Left ventricle myocardium inferior (tissue), 1 donor: Measurements from ENCODE around the gene LYPD3. TPM values are rescaled to one million over a fixed set of nuclear protein-coding genes. Genes with fewer than 3 reads are reported as not detected.

Experiments
- DNase-seq: peaks from one replicate; pipeline ENCODE4 v3.0.0-alpha.2; 2020
- H3K27ac ChIP-seq: fragments of 200-600 bp; replicated peaks from 2 replicates; pipeline ENCODE4 v1.8.0; 2021
- H3K27me3 ChIP-seq: fragments of 200-600 bp; 2 replicates; pipeline ENCODE4 v1.8.0; 2021; ENCODE audit warnings: low read depth
- H3K36me3 ChIP-seq: fragments of 200-600 bp; 2 replicates; pipeline ENCODE4 v1.8.0; 2021
- H3K4me1 ChIP-seq: fragments of 200-600 bp; 2 replicates; pipeline ENCODE4 v1.8.0; 2021
- H3K4me3 ChIP-seq: fragments of 200-600 bp; 2 replicates; pipeline ENCODE4 v1.8.0; 2021; ENCODE audit warnings: mild to moderate bottlenecking, moderate library complexity
- H3K9me3 ChIP-seq: fragments of 200-600 bp; replicated peaks from 2 replicates; pipeline ENCODE4 v1.8.0; 2021
- CTCF ChIP-seq: fragments of 200-600 bp; IDR thresholded peaks from 2 replicates; pipeline ENCODE4 v1.8.0; 2021; ENCODE audit warnings: antibody characterized with exemption, mild to moderate bottlenecking, borderline replicate concordance
- intact Hi-C: fragments of 100-400 bp; cut with micrococcal nuclease; formaldehyde crosslinking; loops from one replicate; pipeline ENCODE4 v1.11.0; 2022
- total RNA-seq: library from RNA; stranded (reverse); fragmentation: NEBNext Ultra II Directional; extraction: Animal tissue kit (Norgen Biotek cat#: 25700); gene quantifications from one replicate; pipeline ENCODE4 v1.2.1, GENCODE V29; 2021
- donor health status: DM: no; HTN: yes; CAD: no; lungs with severe emphysema.

The LYPD3 gene
- total RNA-seq, 1 donor from 2014 or later = 0.38 TPM

DNA sequence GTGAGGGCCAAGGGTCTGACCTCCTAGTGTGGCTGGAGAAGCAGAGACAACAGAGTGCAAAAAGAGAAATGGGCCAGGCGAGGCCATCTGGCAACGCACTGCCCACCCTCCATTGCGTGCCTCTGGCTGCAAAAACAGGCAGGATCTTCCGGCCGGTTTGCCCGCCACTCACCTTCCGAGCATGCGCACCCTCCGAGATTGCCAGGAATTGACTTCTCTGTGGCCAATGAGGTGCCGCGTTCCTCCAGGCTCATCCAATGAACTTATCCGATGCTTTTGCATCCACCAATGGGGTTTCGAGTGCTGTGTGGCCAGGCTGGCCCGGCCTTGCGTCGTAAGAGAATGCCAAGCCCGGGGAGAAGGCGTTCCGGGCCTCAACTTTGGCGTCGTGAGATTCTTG, 50.9 kb downstream of the LYPD3 start, which contains the start of gene TEX101:
Gene TEX101, plus strand, starts transcription at position 337 of the 400 bp plus-strand sequence. CDS start 1,030 bp downstream, outside the sequence.
- Histone ChIP-seq H3K27ac (no peak within 1 kb of the TSS), H3K9me3 (no peaks in the 10 kb centered on the region), H3K4me3 (no peak within 1 kb of the TSS), H3K27me3 (peaks cover 17% of the 10 kb centered on the region), H3K4me1 (no peaks in the 10 kb centered on the region), H3K36me3 (no peaks in the 10 kb centered on the region)
- DNase-seq = no peak
- intact Hi-C loops = no loop called here
- TF ChIP-seq CTCF = no peak

DNA sequence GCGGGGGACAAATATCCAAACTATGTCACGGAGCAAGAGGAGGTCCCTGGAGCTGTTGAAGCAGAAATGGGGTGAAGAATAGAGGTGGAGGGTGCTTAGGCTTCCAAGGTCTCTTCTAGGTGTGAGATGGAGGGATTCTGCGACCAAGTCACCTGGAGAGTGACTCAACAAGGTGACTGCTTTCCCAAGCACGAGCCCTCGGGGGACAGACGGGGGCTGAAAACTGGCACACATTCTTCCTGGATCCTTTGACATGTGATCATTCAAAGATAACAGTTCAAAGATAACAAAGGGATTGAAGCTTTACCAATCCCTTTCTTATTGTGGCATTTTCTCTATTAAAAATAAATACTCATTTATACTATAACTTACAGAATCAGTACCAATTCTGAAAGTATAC, 53.0 kb downstream of the LYPD3 start:
- DNase-seq = no peak
- Histone ChIP-seq H3K4me1 (no peaks in the 10 kb centered on the region), H3K27ac (no peak overlapping the region), H3K27me3 (peaks cover 18% of the 10 kb centered on the region), H3K4me3 (no peak overlapping the region), H3K36me3 (no peaks in the 10 kb centered on the region), H3K9me3 (no peaks in the 10 kb centered on the region)
- TF ChIP-seq CTCF = no peak
- intact Hi-C loops = no loop called here

Other genes with a start within 250 kb of the LYPD3 start
- gene PSG9, start 196.1 kb downstream of the LYPD3 start, total RNA-seq = not detected
- gene CD177, start 111.9 kb downstream of the LYPD3 start, total RNA-seq = 0.14 TPM
- not detected for gene TEX101, start 50.7 kb downstream of the LYPD3 start, total RNA-seq
- 4.5 TPM for gene PHLDB3, start 39.1 kb upstream of the LYPD3 start, total RNA-seq
- 14.6 TPM for gene ETHE1, start 61.6 kb upstream of the LYPD3 start, total RNA-seq
- 1.1 TPM for gene ZNF575, start 67.6 kb upstream of the LYPD3 start, total RNA-seq
- 12.8 TPM for gene XRCC1, start 109.9 kb upstream of the LYPD3 start, total RNA-seq
- gene PINLYP, start 110.2 kb upstream of the LYPD3 start, total RNA-seq = 1.0 TPM
- 26.1 TPM for gene IRGQ, start 130.5 kb upstream of the LYPD3 start, total RNA-seq
- 11.3 TPM for gene ZNF576, start 131.0 kb upstream of the LYPD3 start, total RNA-seq
- gene SRRM5, start 146.5 kb upstream of the LYPD3 start, total RNA-seq = 0.30 TPM
- gene ZNF428, start 154.0 kb upstream of the LYPD3 start, total RNA-seq = 32.3 TPM
- gene CADM4, start 174.2 kb upstream of the LYPD3 start, total RNA-seq = 6.9 TPM
- 3.5 TPM for gene PLAUR, start 204.6 kb upstream of the LYPD3 start, total RNA-seq